K562 (cell line): ENCODE measurements around the gene FLT1. TPM values are rescaled to one million over a fixed set of nuclear protein-coding genes. Genes with fewer than 3 reads are reported as not detected.

Experiments
- ATAC-seq: fragments of 200-7000 bp; cut with Tn5 transposase; 3 replicates; pipeline ENCODE4 v1.9.1; 2020; ENCODE audit warnings: moderate library complexity
- BruUV-seq: library from RNA; stranded (reverse); fragments of 400-500 nt; replicated peaks from 2 replicates; lab custom pipeline; 2021; lab: Mats Ljungman, UMichigan
- CTCF ChIA-PET: fragments of 300-600 bp; formaldehyde crosslinking; extraction: SDS; loops from one replicate; lab custom pipeline; 2021; ENCODE audit warnings: low intra/inter-chr PET ratio; lab: Yijun Ruan, JAX
- POLR2A ChIA-PET: fragments of 300-600, 350-650 bp; sonication (Branson Sonifier 250); formaldehyde crosslinking; extraction: SDS; loops from one replicate; lab custom pipeline; 2021; ENCODE audit warnings: antibody characterized with exemption, inconsistent platforms; lab: Yijun Ruan, JAX
- DNase-seq, 4 experiments: peaks; one replicate each; pipeline versions ENCODE4 v3.0.0 to v3.0.0-alpha.2; 2011 to 2018; ENCODE audit warnings: low spot score in 3 of 4, mixed read lengths in 3 of 4; ENCODE audit errors: extremely low read depth in 1 of 4
- FAIRE-seq: peaks from 2 replicates; lab custom pipeline; 2011; peaks lifted over from hg19 to GRCh38; lab: Jason Lieb, UNC
- H2AFZ ChIP-seq: 2 replicates; pipeline ENCODE4 v1.6.0; 2011; ENCODE audit warnings: low read depth, low read length, control low read depth, inconsistent platforms
- H3K27ac ChIP-seq: fragments of 200-600 bp; 3 replicates; pipeline ENCODE4 v1.8.0; 2011; ENCODE audit warnings: low read depth, mild to moderate bottlenecking, control low read depth, inconsistent platforms, low read length, moderate library complexity, mixed read lengths; ENCODE audit errors: extremely low read depth
- H3K27me3 ChIP-seq, 2 experiments: fragments of 300-600 bp in 1 of 2; 2 replicates in 1 of 2; 3 replicates in 1 of 2; pipeline versions ENCODE4 v1.6.0 to v1.8.0; 2011; ENCODE audit warnings: inconsistent platforms in 2 of 2, low read length in 2 of 2, mild to moderate bottlenecking in 1 of 2, mixed read lengths in 1 of 2, moderate library complexity in 1 of 2; ENCODE audit not compliant: control insufficient read depth in 2 of 2, insufficient read depth in 2 of 2
- H3K36me3 ChIP-seq: fragments of 300-600 bp; 3 replicates; pipeline ENCODE4 v1.8.0; 2011; ENCODE audit warnings: mild to moderate bottlenecking, low read length, inconsistent platforms; ENCODE audit not compliant: control insufficient read depth, insufficient read depth
- H3K4me1 ChIP-seq, 2 experiments: fragments of 200-600 bp in 1 of 2; replicated peaks in 1 of 2; 2 replicates in 1 of 2; 3 replicates in 1 of 2; pipeline versions ENCODE4 v1.5.1 to v1.8.0; 2011; ENCODE audit warnings: inconsistent platforms in 2 of 2, low read length in 2 of 2, mild to moderate bottlenecking in 1 of 2, mixed read lengths in 1 of 2, moderate library complexity in 1 of 2; ENCODE audit not compliant: control insufficient read depth in 2 of 2, insufficient read depth in 2 of 2
- H3K4me2 ChIP-seq: 2 replicates; pipeline ENCODE4 v1.6.1; 2011; ENCODE audit warnings: low read length, control low read depth, inconsistent platforms, mixed read lengths; ENCODE audit not compliant: insufficient read depth
- H3K4me3 ChIP-seq: fragments of 200-600 bp; sonication (generic), shearing (Covaris generic); 2 replicates; pipeline ENCODE4 v1.5.1; 2016; ENCODE audit warnings: control low read depth, inconsistent platforms
- H3K79me2 ChIP-seq: fragments of 200-600 bp; 3 replicates; pipeline ENCODE4 v1.8.0; 2011; ENCODE audit warnings: low read length, inconsistent platforms; ENCODE audit not compliant: control insufficient read depth, insufficient read depth
- H3K9ac ChIP-seq, 2 experiments: 2 replicates each; pipeline versions ENCODE4 v1.6.0 to v1.6.1; 2011; ENCODE audit warnings: low read depth in 2 of 2, low read length in 2 of 2, control low read depth in 1 of 2, inconsistent platforms in 1 of 2, mild to moderate bottlenecking in 1 of 2, mixed read lengths in 1 of 2; ENCODE audit not compliant: insufficient read depth in 1 of 2
- H3K9me1 ChIP-seq: one replicate; pipeline ENCODE4 v1.6.0; 2011; ENCODE audit warnings: inconsistent platforms, mild to moderate bottlenecking, low read length, moderate library complexity; ENCODE audit not compliant: control insufficient read depth, insufficient read depth
- H3K9me3 ChIP-seq: replicated peaks from 2 replicates; pipeline ENCODE4 v1.5.1; 2011; ENCODE audit warnings: low read depth, low read length, inconsistent platforms; ENCODE audit not compliant: control insufficient read depth, insufficient read depth
- H4K20me1 ChIP-seq: replicated peaks from 2 replicates; pipeline ENCODE4 v1.6.1; 2011; ENCODE audit warnings: low read length, inconsistent platforms, mixed read lengths; ENCODE audit not compliant: control insufficient read depth, insufficient read depth
- ELF1 ChIP-seq: fragments of 200-800 bp; sonication (Bioruptor generic); IDR thresholded peaks from 2 replicates; pipeline ENCODE4 v1.6.1; 2016; ENCODE audit warnings: missing genetic modification characterization, missing compliant biosample characterization
- ETV1 ChIP-seq: fragments of 450-650 bp; conservative IDR thresholded peaks from 2 replicates; pipeline ENCODE4 v1.6.1; 2016; ENCODE audit warnings: missing genetic modification characterization, control low read depth, low read depth, missing compliant biosample characterization
- HBP1 ChIP-seq: fragments of 450-650 bp; formaldehyde crosslinking; IDR thresholded peaks from 2 replicates; pipeline ENCODE4 v1.4.0; 2022; ENCODE audit warnings: missing genetic modification characterization
- HMBOX1 ChIP-seq: sonication (generic); IDR thresholded peaks from 2 replicates; pipeline ENCODE4 v1.6.1; 2016
- HMG20B ChIP-seq: fragments of 250-450 bp; sonication (Bioruptor Pico); IDR thresholded peaks from 2 replicates; pipeline ENCODE4 v1.5.0; 2021; ENCODE audit warnings: mild to moderate bottlenecking
- IRF2 ChIP-seq: sonication (generic); formaldehyde crosslinking; IDR thresholded peaks from 2 replicates; pipeline ENCODE4 v1.8.1; 2022; ENCODE audit warnings: mild to moderate bottlenecking, missing genetic modification reagents
- MCM5 ChIP-seq: fragments of 450-650 bp; IDR thresholded peaks from 2 replicates; pipeline ENCODE4 v1.6.1; 2016; ENCODE audit warnings: low read depth
- PHF20 ChIP-seq: fragments of 450-650 bp; IDR thresholded peaks from 2 replicates; pipeline ENCODE4 v1.6.1; 2018; ENCODE audit not compliant: partially characterized antibody
- PPARD ChIP-seq: fragments of 250-450 bp; sonication (Bioruptor Pico); IDR thresholded peaks from 2 replicates; pipeline ENCODE4 v1.8.0; 2022; ENCODE audit warnings: inconsistent platforms, mild to moderate bottlenecking, moderate library complexity
- RB1 ChIP-seq: fragments of 450-650 bp; IDR thresholded peaks from 2 replicates; pipeline ENCODE4 v1.6.1; 2017; ENCODE audit warnings: low read depth, mild to moderate bottlenecking
- STAT5B ChIP-seq: fragments of 250-450 bp; sonication (Bioruptor Pico); IDR thresholded peaks from 2 replicates; pipeline ENCODE4 v1.8.0; 2021; ENCODE audit warnings: mild to moderate bottlenecking, inconsistent platforms
- XRCC4 ChIP-seq: IDR thresholded peaks from one replicate; pipeline ENCODE4 v1.6.1; 2011; ENCODE audit not compliant: insufficient read depth, insufficient read length; ENCODE audit errors: extremely low read depth
- ZSCAN29 ChIP-seq: fragments of 450-650 bp; IDR thresholded peaks from 2 replicates; pipeline ENCODE4 v1.6.1; 2017
- WGBS: fragments of 100-300 bp; shearing (Covaris generic); methylation state at CpG from one replicate; pipeline ENCODE4 v1.1.6; 2016; ENCODE audit warnings: low coverage, mixed read lengths; ENCODE audit not compliant: insufficient coverage; ENCODE audit errors: missing lambda C conversion rate; 5-methylcytosine and 5-hydroxymethylcytosine counted together
- in situ Hi-C: fragments of 300-500 bp; cut with MboI; formaldehyde crosslinking; loops from 4 replicates; pipeline ENCODE4 v1.15.0; 2018; ENCODE audit warnings: inconsistent platforms, mixed read lengths
- intact Hi-C: fragments of 100-400 bp; cut with micrococcal nuclease; formaldehyde crosslinking; loops from 2 replicates; pipeline ENCODE4 v1.14.2; 2022
- polyA plus RNA-seq, 8 experiments: library from polyadenylated mRNA; depleted of rRNA in 4 of 8; stranded (reverse) in 5 of 8; unstranded in 3 of 8; fragments of >200 nt; fragmentation: Nextera tagmentation in 2 of 8; fragmentation: Illumina TruSeq in 1 of 8; extraction: Ambion mirVana in 2 of 8; extraction: Trizol in 1 of 8; gene quantifications; 2 replicates each; pipeline versions ENCODE4 v1.2.1 to v1.2.3, GENCODE V29; 2011 to 2014; ENCODE audit warnings: inconsistent platforms in 1 of 8, missing spikeins in 1 of 8
- total RNA-seq, 7 experiments: library from RNA; depleted of rRNA in 6 of 7; stranded (reverse); fragments of >200 nt in 6 of 7; fragmentation: Illumina TruSeq in 2 of 7; extraction: Trizol in 2 of 7; gene quantifications; 2 replicates each; pipeline versions ENCODE4 v1.2.1 to v1.2.3, GENCODE V29; 2011 to 2021; ENCODE audit warnings: low replicate concordance in 1 of 7
- TF ChIP-seq, protein P1 (sequence below): sonication (generic); formaldehyde crosslinking; IDR thresholded peaks from 2 replicates; pipeline ENCODE4 v1.8.0; 2022; ENCODE audit warnings: mild to moderate bottlenecking, missing genetic modification reagents
- TF ChIP-seq, protein P2 (sequence below), 3 experiments: fragments of 200-800 bp in 1 of 3; fragments of 250-450 bp in 1 of 3; fragments of 450-650 bp in 1 of 3; sonication (Bioruptor Pico) in 1 of 3; sonication (Bioruptor generic) in 1 of 3; formaldehyde crosslinking in 1 of 3; IDR thresholded peaks; 2 replicates each; pipeline versions ENCODE4 v1.6.1 to v1.8.0; 2016 to 2022; ENCODE audit warnings: mild to moderate bottlenecking in 2 of 3, missing genetic modification characterization in 2 of 3, missing compliant biosample characterization in 1 of 3, moderate library complexity in 1 of 3
- TF ChIP-seq, protein P3 (sequence below): sonication (generic); formaldehyde crosslinking; IDR thresholded peaks from 2 replicates; pipeline ENCODE4 v1.9.0; 2022; ENCODE audit warnings: mild to moderate bottlenecking, missing genetic modification reagents

The FLT1 gene
- total and polyA plus RNA-seq, 9 of the 15 experiments (the other 6 are each of a cell fraction or from before 2014, with no cell fraction given), result 0.01 to 2.0 (median 0.22) TPM

DNA sequence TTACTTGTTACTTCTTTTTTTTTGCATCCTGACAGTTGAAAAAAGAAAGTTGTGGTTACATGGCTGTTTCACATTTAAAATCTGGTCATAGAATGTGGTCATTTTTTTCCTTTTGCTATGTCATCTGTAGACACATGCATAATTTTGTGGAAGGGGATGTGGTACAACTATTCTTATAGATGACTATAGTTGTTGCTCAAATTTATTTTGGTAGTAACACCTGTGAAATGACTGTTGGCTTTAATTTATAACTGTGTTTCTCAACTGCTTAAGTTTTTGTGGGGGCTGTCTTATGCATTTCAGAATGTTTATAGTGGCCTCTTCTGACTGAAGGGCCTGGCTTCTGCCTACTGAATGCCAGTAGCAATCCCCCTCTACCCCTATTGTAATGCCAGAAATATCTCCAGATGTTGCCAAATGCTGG, 226.1 kb downstream of the FLT1 start (continued):
- no peak for TF ChIP-seq XRCC4
- no peak for TF ChIP-seq STAT5B (CRISPR knock-in tag)
- TF ChIP-seq, protein P1, sequence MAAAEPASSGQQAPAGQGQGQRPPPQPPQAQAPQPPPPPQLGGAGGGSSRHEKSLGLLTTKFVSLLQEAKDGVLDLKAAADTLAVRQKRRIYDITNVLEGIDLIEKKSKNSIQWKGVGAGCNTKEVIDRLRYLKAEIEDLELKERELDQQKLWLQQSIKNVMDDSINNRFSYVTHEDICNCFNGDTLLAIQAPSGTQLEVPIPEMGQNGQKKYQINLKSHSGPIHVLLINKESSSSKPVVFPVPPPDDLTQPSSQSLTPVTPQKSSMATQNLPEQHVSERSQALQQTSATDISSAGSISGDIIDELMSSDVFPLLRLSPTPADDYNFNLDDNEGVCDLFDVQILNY (CRISPR knock-in tag), result no peak
- no peak for TF ChIP-seq PHF20

DNA sequence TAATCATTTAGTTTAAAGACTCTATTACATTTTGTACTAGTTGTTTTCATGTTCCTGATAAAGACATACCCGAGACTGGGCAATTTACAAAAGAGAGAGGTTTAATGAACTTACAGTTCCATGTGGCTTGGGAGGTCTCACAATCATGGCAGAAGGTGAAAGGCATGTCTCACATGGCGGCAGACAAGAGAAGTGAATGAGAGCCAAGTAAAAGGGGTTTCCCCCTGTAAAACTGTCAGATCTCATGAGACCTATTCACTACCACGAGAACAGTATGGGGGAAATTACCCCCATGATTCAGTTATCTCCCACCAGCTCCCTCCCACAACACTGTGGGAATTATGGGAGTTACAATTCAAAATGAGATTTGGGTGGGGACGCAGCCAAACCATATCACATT, 227.4 kb downstream of the FLT1 start:
- Histone ChIP-seq H3K9ac (no peak overlapping the region), H3K4me3 (no peak overlapping the region), H3K79me2 (no peaks in the 10 kb centered on the region), H3K4me1 (no peaks in the 10 kb centered on the region), H2AFZ (no peak overlapping the region), H3K27me3 (no peaks in the 10 kb centered on the region), H3K4me2 (no peak overlapping the region), H3K27ac (no peak overlapping the region), H3K9me3 (no peaks in the 10 kb centered on the region), H3K36me3 (peaks cover 40% of the 10 kb centered on the region; the same call in 2 of the 3 replicates), H3K9me1 (no peaks in the 10 kb centered on the region), H4K20me1 (no peaks in the 10 kb centered on the region)
- intact Hi-C loops (no loop called here), in situ Hi-C loops (no loop called here)
- WGBS, result 91% methylated on average over 4 of the region's 4 CpGs
- CTCF ChIA-PET, result no interaction called here
- POLR2A ChIA-PET, result no interaction called here
- TF ChIP-seq ZSCAN29, result no peak
- no peak for TF ChIP-seq RB1
- TF ChIP-seq ELF1 (tag), result no peak
- no peak for TF ChIP-seq HMBOX1
- TF ChIP-seq PPARD, result no peak
- TF ChIP-seq HBP1 (CRISPR knock-in tag), result no peak
- no peak for TF ChIP-seq IRF2 (CRISPR knock-in tag)
- TF ChIP-seq, protein P2, sequence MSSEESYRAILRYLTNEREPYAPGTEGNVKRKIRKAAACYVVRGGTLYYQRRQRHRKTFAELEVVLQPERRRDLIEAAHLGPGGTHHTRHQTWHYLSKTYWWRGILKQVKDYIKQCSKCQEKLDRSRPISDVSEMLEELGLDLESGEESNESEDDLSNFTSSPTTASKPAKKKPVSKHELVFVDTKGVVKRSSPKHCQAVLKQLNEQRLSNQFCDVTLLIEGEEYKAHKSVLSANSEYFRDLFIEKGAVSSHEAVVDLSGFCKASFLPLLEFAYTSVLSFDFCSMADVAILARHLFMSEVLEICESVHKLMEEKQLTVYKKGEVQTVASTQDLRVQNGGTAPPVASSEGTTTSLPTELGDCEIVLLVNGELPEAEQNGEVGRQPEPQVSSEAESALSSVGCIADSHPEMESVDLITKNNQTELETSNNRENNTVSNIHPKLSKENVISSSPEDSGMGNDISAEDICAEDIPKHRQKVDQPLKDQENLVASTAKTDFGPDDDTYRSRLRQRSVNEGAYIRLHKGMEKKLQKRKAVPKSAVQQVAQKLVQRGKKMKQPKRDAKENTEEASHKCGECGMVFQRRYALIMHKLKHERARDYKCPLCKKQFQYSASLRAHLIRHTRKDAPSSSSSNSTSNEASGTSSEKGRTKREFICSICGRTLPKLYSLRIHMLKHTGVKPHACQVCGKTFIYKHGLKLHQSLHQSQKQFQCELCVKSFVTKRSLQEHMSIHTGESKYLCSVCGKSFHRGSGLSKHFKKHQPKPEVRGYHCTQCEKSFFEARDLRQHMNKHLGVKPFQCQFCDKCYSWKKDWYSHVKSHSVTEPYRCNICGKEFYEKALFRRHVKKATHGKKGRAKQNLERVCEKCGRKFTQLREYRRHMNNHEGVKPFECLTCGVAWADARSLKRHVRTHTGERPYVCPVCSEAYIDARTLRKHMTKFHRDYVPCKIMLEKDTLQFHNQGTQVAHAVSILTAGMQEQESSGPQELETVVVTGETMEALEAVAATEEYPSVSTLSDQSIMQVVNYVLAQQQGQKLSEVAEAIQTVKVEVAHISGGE (CRISPR knock-in tag; IDR thresholded peaks at IDR 0.05), result no peak
- TF ChIP-seq, protein P3, sequence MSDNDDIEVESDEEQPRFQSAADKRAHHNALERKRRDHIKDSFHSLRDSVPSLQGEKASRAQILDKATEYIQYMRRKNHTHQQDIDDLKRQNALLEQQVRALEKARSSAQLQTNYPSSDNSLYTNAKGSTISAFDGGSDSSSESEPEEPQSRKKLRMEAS, result no peak
- no peak for TF ChIP-seq ETV1 (tag)
- TF ChIP-seq MCM5, result no peak
- no peak for TF ChIP-seq HMG20B (CRISPR knock-in tag)
- ATAC-seq, result no peak
- DNase-seq, result no peak
- BruUV-seq, result no TSS peak
- FAIRE-seq, result no peak
